Putamen (tissue), 1 donor: ENCODE measurements around the gene AGAP1.

Source experiments
- DNase-seq: peaks from one replicate; pipeline ENCODE4 v3.0.0-alpha.2; 2016; ENCODE audit warnings: low spot score

AGAP1 gene

DNA sequence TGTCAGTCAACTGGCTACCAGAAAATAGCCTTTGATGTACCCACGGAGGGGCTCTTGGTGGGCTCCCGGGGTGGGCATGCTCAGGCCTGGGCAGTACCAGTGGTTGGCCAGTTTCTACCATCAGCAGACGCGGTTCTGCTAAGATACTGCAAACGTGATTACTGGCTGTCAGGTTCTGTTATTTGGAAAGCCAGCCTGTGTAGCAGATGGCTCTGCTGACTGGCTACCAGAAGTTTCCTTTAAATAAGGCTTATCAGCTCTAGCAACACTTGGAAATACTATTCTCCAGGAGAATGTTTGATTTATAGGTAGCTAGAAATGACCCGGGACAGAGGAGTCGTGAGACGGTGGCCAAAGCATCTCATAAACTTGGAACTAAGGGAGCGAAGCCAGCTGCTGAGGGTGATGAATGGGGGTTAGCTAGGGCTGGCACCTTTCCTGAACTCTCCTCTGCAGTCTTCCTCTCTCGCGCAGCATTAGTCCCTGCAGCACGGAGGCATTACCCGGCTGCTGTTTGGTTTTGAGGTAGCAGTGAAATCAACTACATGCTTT, 171.9 kb downstream of the AGAP1 start:
- DNase-seq, result no peak

DNA sequence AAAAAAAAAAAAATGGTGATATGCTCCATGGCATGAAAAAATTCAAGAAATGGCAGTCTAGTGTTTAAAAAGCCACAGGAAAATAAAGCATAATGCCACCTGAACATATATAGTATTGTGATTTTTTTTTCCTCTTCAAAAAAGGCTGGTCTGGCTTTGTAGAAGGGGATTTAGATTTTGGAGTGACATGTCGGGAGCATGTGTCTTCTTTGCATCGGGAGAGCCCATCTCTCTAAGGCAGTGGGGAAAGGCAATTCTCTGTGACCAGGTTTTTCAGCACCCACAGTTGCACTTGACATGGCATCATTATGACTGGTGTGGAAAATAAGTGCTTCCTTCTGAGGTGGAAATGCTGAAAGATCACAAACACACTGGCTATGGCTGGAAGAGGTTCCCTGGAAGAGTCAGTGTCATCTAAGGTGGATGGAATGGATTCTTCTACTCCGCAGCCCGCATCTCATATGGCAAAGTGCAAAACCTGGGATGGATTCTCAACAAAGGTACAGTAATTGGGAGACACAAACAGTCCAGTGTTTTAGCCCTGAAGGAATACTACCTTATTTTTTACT, 172.5 kb downstream of the AGAP1 start:
- peak; percentile 83 for DNase-seq

DNA sequence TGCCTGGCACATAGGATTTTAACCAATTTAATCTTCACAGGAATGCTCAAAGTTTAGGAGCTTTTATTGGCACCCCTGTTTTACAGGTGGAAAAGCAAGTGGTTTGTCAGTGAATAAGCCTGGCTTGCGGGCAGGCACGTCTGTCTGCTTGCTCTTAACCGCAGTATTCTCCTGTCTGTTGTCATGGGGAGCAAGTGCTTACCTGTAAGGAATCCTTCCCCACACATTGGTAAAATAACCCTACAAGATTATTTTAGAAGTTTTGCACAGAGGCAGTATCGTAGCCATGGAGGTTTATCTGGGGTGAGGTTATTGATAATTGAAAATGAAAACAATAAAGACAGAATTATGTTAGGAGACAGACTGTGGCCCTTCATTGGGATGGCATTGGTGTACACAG, 174.9 kb downstream of the AGAP1 start:
- no peak for DNase-seq

DNA sequence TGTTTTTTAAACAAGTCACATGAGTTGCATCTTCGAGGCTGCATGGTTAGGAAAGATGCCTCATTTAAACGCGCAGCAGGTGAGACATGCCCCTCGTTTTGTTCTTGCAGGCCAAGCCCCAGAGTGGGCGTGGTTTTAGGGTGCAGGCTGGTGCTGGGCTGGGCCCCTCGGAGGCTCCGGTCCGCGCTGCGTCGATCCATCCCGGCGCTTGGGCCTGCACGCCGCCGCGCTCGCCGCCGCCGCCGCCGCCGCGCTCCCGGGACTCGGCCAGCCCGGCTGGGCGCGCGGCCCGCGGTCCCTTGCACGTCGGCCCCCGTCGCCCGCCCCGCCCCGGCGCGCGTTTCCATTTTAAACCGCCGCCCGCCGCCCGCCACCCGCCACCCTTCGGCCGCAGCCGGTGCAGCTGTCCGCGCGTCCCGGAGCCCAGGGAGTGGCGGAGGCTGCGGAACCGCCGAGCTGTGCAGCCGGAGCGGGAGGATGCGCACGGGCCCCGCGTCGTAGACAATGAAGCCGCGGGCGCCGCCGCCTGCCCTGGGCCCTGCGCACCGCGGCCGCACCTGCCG, 175.5 kb downstream of the AGAP1 start:
- DNase-seq, result peak; percentile 75

DNA sequence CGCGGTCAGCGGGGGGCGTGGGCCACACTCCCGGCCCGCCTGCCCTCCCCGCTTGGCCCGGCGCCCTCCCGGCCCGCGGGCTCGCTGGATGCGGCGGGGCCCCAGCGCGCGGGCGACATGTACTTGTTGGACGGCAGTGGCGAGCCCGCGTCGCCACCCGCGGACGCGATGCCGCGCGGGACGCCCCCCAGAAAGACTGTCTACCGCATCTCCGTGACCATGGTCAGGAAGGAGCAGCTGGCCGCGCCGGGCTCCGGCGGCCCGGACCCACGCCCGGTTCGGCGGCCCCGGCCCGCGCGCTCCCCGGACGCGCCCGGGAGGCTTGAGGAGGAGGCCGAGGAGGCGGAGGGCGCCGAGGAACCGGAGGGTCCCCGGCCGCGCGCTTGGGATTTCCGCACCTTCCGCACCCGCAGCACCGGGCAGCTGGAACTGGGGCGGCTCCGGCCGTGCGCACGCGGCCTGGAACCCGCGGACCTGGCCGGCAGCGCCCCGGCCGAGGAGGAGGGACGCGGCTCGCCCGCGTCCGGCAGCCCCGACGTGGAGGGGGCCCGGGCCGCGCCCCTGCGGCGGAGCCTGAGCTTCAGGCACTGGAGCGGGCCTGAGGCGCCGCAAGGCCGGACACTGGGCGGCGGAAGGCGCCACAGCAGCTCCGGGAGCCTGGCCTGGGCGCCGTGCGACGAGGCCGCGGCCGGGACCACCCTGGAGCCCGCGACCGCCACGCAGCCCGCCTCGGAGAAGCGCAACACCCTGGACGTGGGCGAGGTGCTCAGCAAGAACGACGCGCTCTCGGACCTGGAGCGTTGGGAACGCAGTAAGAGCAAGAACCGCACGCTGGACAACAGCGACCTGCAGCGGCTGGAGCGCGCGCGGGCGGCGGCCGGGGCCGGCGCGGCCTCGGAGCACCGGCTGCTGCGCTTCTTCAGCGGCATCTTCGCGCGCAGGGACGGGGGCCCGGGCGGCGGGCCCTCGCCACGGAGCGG, 176.4 kb downstream of the AGAP1 start:
- DNase-seq, result peak; percentile 61

DNA sequence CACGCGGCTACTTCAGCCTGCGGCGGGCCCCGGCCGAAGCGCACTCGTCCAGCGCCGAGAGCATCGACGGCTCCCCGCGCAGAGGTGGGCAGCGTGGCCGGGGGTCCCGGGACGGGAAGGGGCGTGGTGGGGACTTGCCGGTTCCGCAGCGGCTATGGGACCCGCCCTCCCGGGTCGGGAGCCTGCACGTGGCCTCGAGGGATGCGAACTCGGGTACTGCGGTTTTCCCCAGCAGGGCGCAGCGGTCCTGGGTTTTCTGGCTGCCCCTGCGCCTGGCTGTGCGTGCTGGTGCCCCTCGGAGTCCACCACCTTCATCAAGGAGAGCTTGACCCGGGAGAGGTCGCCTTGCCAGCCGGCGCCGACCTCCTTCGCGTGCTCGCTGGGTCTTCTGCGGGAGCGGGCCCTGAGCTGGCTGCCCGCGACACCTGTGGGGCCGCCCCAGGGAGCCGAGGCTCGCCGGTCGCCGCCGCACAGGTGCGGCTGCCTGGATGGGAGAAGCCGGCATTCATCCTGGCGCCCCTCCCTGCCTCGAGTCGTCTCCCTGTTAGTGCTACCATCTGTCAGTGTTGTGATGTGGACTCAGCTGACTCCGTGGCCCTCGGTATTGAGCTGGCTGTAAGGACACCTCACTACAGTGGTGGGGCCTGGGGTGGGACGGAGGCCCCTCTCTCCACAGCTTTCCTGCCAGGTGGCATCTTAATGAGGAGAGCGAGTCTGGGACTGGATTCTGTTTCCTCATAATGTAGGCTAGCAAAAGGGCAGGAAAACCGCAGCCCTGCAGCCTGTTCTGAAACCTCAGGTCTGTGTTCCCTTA, 177.3 kb downstream of the AGAP1 start:
- no peak for DNase-seq

DNA sequence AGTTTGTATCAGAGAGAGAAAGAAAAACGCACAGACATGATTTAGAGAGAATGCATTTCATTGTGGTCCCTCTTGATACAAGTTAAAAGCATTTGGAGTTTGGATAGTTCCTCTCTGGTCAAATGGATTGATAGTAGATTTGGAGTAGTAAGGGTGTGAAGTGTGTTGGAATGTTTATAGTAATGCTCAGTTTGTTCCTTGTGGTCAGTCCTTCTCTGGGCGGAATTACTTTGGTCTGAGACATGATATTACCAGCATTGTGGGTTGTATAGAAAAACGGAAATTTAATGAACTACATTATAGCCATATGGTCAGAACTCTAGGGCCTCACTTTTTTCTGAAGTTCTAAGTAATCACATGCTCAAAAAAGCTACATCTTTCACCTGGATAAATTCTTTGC, 178.9 kb downstream of the AGAP1 start:
- no peak for DNase-seq

DNA sequence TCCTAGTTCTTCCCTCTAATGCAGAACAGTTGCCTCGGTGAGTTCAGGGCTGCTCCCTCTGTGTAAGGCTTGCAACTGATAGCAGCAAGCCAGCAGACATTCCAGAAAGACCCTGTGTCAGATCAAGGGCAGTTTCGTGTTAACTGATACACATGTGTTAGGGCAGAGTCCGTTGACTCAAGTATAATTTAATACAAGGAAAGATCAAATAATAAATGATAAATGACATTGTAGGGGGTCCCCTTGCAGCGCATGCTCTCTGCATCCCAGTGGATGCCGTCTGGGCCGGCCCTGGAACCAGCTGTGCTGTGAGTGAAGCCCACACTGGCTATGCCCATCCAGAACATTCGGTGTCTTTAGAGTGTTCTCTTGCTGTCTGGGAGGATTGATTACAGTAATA, 180.3 kb downstream of the AGAP1 start:
- no peak for DNase-seq

DNA sequence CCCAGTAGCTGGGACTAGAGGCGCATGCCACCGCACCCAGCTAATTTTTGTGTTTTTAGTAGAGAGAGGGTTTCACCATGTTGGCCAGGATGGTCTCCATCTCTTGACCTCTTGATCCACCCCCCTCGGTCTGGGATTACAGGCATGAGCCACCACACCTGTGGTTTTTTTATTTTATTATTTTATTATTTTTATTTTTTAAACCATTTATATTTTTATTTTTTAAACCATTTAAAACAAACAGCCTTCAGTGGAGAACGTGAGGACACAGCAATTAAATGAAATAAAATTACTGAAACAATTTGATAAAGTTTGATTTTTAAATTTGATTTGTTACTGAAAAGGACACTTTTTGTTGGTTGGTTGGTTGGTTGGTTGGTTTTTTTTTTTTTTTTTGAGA, 181.0 kb downstream of the AGAP1 start:
- DNase-seq, result no peak

DNA sequence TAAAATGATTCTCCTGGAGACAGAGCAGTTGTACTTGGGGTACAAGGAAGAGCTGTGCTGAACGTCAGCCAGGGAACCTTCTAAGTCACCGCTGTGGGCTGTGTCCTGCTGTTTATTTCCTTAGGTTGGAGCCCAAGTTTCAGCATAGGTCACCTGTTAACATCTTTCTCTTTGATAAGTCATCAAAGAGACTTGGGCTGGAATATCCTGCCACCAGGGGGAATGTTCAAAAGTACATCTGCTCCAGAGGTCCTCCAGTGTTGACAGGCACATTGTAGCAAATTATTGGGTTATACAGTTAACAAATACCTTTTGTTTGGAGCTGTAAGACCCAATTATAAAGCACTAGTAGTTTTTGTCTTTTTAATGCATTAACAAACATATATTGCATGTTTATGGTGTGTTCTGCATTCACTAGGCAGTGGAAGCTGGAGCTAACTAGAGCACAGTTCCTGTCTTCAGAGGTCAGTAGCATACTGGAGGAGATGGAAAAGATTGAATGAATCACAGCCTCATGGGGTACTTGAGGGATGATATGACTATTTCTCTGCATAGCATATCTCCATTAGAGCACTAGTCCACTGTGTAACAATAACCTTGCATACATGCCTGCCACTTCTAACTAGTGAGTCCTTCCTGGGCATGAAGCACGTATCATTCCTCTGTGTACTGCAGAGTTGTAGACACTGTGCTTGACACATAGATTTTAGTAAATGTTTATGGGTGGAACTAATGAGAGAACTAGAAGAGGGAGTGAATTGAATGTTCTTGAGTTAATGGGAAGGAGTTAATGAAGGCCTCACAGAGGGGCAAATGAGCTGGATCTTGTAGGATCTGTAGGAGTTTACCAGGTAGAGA, 182.1 kb downstream of the AGAP1 start:
- DNase-seq, result no peak

DNA sequence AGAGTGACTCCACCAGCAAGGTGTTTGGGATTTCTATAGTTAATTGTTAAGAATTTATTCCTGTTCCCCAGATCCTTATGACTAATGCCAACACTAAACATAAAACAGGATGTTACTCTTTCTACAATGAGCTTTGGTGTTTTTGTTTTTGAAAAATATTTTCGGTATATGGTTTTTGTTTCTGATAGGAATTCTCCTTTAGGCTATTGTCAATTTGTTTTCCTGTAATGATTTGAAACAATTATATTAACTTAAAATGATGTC, 182.6 kb downstream of the AGAP1 start:
- no peak for DNase-seq

DNA sequence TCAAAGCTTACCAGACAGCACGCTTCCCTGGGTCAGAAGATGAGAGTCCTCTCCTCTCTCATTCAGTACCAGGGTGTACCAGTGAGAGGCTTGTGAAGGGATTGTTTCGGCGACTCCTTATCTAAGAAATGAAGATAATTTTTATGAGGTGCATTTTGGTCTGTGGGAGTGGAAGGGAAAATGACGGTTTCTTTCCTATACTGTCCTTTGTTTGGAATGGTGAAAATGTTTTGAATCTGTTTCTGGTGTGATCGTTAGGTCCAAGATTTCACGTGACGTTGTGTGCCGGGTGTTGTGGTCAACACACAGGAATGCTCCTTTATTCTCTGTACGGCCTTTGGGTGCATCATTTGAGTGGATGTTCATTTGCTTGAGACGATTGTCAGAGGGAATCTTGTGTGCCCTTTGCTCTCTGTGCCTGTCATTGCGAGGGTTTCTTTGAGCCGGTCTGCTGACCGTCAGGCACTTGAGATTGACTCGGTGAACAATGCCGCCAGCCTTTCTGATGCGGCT, 183.5 kb downstream of the AGAP1 start:
- no peak for DNase-seq

DNA sequence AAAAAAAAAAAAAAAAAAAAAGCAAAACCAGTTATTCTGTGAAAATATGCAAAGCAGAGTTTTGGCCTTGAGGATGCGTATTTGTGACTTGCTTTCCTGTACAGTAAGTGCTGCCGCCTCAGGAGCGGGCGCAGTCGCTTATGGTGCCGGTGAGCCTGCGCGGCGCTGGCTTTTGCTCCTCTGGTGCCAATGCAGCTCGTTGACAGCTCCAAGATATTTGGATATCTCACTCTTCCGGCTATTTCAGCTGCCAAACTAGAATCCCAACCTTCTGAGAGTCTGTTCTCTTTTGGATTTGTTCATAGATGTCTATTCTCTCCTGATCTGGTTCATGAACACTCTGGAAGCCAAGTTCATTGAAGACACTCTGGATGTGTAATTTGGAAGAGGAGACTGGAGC, 184.1 kb downstream of the AGAP1 start:
- DNase-seq, result no peak

DNA sequence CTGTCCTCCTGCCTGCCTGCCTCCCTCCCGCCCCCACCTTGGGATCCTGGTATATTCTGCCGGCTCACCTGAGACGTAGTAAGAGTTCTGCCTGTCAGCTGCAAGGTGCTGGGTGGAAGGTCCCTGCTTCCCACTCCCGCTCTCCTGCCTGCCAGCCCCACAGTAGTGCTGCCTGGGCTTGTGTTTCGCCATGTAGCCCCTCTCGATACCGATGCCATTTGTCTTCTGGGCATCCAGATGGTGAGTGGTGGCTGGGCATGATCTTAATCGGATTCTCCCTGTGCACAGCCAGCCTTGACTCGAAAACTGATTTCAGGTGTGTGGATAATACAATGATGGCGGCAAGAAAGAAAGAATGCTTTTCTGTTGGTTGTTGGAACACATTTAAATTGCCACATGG, 184.9 kb downstream of the AGAP1 start:
- no peak for DNase-seq

DNA sequence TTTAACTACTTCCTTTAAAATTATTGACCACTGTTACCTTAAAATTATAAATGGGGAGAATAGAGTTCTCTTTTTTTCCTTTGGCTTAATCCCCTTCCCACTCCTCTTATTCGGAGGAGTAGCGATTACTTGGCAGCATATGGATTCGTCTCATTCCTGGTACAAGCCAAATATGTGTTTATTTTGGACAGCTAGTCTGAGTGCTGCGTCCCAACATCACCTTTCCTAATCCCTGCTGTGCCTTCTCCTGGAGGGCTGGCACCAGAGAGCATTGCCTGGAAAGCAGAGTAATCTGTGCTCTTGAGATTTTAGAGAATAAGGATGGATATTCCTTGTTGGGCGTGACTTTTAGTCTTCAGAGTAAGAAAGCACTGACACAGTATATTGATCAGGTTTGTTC, 185.6 kb downstream of the AGAP1 start:
- DNase-seq, result no peak

DNA sequence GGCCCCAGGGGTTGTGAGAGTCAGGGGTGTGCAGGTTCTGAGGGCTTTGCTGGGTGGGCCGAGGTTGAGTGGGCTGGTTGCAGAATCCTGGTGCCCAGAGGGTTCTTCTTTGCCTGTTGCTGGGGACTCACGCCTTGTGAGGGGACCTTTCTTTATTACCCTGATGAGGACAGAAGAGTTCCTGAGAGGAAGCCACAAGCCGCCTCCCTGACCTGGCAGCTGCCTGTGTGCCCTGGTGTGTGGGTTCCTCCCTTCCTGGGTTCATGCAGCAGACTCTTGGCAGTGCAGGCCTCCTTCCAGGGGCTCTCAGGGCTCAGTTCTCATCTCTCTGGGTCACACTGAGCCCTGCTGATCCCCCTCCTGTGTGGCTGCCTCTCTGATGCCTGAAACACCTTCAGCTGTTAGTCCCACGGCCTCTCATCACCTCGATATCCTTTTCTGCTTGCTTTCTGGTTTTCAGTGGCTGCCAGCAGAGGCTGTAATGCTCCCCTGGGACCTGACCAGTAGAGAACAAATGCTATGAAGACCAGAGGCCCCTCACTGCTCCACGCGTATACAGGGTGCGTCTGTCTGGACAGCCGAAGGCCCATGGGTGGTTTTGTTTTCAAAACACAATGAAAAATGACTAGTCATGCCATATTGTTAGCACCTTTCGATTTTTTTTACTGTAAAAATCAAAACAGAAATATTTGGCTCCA, 191.3 kb downstream of the AGAP1 start:
- DNase-seq, result no peak

DNA sequence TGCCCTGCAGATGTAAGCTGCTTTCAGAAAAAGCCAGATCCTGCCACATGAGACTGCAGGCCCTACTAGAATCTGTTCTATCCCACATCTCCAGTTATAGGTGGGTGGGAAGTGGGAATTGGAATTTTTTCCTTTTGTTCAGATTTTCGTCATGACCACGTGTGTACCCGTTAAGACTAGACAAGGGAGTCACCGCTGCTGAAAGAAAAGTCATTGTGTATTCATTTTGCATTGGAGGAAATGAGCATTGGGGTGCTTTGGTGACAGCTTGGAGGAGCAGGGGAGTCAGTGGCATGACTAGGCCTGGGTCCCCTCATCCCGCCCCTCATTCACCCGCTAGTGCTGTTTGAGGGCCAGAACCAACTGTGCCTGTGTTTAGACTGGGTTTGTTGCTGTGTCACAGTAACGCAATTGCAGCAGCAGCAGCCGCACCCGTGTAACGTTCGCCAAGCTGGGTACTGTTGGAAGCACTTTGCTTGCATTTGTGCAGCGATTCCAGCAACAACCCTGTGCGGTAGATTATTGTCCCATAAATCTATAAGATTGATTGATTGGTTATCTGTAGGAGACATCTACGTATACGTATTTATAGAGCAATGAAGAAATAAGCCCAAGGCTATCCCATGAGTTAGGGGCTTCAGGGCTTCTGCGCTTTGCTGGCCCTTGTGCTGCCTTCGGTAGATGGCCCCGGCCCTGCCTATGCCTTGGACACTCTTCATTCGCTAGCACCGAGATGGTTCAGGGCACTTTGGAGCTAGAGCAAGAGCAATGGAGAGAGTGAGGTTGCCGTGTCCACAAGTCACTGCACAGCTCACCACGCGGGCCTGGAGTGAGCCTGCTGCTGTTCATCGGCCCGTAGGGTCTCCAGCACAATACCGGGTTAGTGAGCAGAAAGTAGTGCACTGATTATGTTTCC, 194.9 kb downstream of the AGAP1 start:
- DNase-seq, result no peak

DNA sequence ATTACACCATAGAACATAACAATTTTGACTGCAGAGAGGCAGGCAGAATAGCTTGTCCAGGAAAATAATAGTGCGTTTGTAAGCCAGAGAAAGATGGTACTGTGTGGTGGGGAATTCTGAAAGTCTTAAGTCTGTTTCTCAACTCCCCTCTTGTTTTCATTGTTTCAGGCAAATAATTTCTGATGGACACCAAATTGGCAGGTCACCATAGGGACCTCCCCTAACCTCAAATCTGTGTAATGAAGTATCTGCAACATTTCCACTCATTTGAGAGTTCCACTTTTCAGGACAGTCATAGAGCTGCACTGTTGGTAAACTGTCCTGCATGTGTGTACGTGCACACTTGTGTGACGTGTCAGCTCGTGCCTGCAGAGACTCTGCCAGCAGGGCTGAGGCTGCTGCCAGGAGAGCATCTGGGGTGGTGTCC, 195.6 kb downstream of the AGAP1 start:
- DNase-seq, result no peak

DNA sequence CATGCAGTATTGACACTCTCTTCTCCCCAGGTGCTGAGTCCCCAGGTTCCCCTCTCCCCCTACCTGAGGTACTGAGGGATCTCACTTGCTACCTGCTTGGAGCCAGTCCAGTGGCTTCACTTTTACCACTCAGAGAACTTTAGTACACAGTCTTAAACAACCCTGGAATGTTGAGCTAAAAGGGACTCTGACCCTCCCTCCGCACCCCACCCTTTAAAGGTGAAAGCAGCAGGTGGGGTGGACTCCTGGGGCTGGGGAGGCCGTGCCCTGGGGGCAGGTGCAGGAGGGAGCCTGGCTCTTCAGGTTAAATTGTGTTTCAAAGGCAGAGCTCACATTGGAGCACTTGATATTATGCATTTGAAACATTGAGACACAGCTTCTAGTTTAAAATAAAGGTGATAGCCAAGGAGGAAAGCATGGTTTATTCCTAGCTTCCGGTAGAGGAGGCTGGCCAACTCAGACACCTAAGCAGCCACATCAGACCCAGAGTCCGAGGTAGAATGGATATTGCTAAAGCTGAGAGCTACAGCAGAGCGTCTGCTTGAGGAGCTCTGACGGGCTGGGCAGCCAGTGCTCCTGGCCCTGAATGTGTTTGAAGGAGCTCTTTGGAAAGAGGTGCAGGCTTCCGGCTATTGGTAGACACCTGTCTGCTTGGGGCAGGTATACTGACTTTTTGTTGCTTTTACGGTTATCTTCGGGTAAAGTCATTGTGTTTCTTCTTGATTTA, 196.4 kb downstream of the AGAP1 start:
- no peak for DNase-seq
